HepG2 (cell line): ENCODE data around the gene FGF19. TPM values are rescaled to one million over a fixed set of nuclear protein-coding genes. Genes with fewer than 3 reads are reported as not detected.

Experiments
- AHR ChIP-seq: IDR thresholded peaks from 2 replicates; pipeline ENCODE4 v1.6.1; 2018; ENCODE audit warnings: missing genetic modification reagents, missing compliant biosample characterization
- ARNTL ChIP-seq: sonication (generic); formaldehyde crosslinking; IDR thresholded peaks from 2 replicates; pipeline ENCODE4 v1.4.0; 2020; ENCODE audit warnings: mild to moderate bottlenecking, missing genetic modification reagents
- CBFB ChIP-seq: sonication (generic); formaldehyde crosslinking; IDR thresholded peaks from 2 replicates; pipeline ENCODE4 v1.4.0; 2020; ENCODE audit warnings: missing genetic modification reagents
- CHD4 ChIP-seq: fragments of 200-600 bp; sonication (generic); IDR thresholded peaks from 2 replicates; pipeline ENCODE4 v1.7.0; 2017; ENCODE audit warnings: mild to moderate bottlenecking, low read length, borderline replicate concordance
- ERF ChIP-seq: IDR thresholded peaks from 2 replicates; pipeline ENCODE4 v1.6.1; 2018; ENCODE audit warnings: missing biosample characterization, missing genetic modification reagents
- GATAD2A ChIP-seq: IDR thresholded peaks from 2 replicates; pipeline ENCODE4 v1.6.1; 2016
- JUNB ChIP-seq: sonication (generic); formaldehyde crosslinking; IDR thresholded peaks from 2 replicates; pipeline ENCODE4 v1.8.0; 2022; ENCODE audit warnings: missing genetic modification reagents, mild to moderate bottlenecking, borderline replicate concordance
- KMT2B ChIP-seq: IDR thresholded peaks from 2 replicates; pipeline ENCODE4 v1.6.1; 2016; ENCODE audit warnings: missing genetic modification reagents, missing compliant biosample characterization
- MTA3 ChIP-seq: sonication (generic); formaldehyde crosslinking; IDR thresholded peaks from 2 replicates; pipeline ENCODE4 v1.4.0; 2020; ENCODE audit warnings: missing genetic modification reagents
- MZF1 ChIP-seq: sonication (generic); formaldehyde crosslinking; IDR thresholded peaks from 2 replicates; pipeline ENCODE4 v1.8.1; 2023; ENCODE audit warnings: mild to moderate bottlenecking, missing genetic modification reagents, borderline replicate concordance
- PITX1 ChIP-seq: sonication (generic); formaldehyde crosslinking; IDR thresholded peaks from 2 replicates; pipeline ENCODE4 v1.5.1; 2020; ENCODE audit warnings: mild to moderate bottlenecking, missing genetic modification reagents
- SKI ChIP-seq: fragments of 450-650 bp; IDR thresholded peaks from one replicate; pipeline ENCODE4 v1.6.1; 2018; ENCODE audit warnings: mild to moderate bottlenecking; ENCODE audit not compliant: partially characterized antibody
- SMYD3 ChIP-seq: sonication (generic); formaldehyde crosslinking; IDR thresholded peaks from 2 replicates; pipeline ENCODE4 v1.8.1; 2023; ENCODE audit warnings: mild to moderate bottlenecking, missing genetic modification reagents
- SP2 ChIP-seq: sonication (generic); formaldehyde crosslinking; IDR thresholded peaks from 2 replicates; pipeline ENCODE4 v1.5.1; 2020; ENCODE audit warnings: mild to moderate bottlenecking, missing genetic modification reagents
- WIZ ChIP-seq: sonication (generic); formaldehyde crosslinking; IDR thresholded peaks from 2 replicates; pipeline ENCODE4 v1.5.1; 2020; ENCODE audit warnings: mild to moderate bottlenecking, missing genetic modification reagents
- ZMAT3 ChIP-seq: sonication (generic); formaldehyde crosslinking; conservative IDR thresholded peaks from 2 replicates; pipeline ENCODE4 v1.7.0; 2021; ENCODE audit warnings: missing genetic modification reagents
- ZNF382 ChIP-seq: sonication (generic); formaldehyde crosslinking; IDR thresholded peaks from 2 replicates; pipeline ENCODE4 v1.5.0; 2020; ENCODE audit warnings: missing genetic modification reagents, mild to moderate bottlenecking, borderline replicate concordance
- ZNF605 ChIP-seq: sonication (generic); formaldehyde crosslinking; IDR thresholded peaks from 2 replicates; pipeline ENCODE4 v1.8.0; 2022; ENCODE audit warnings: mild to moderate bottlenecking, missing genetic modification reagents
- ZNF615 ChIP-seq: sonication (generic); formaldehyde crosslinking; IDR thresholded peaks from 2 replicates; pipeline ENCODE4 v1.5.0; 2020; ENCODE audit warnings: mild to moderate bottlenecking, missing genetic modification reagents, borderline replicate concordance
- ZNF746 ChIP-seq: sonication (generic); formaldehyde crosslinking; IDR thresholded peaks from 2 replicates; pipeline ENCODE4 v1.8.0; 2022; ENCODE audit warnings: mild to moderate bottlenecking, missing genetic modification reagents
- ZNF781 ChIP-seq: sonication (generic); formaldehyde crosslinking; IDR thresholded peaks from 2 replicates; pipeline ENCODE4 v1.5.1; 2020; ENCODE audit warnings: borderline replicate concordance, mild to moderate bottlenecking, missing genetic modification reagents; ENCODE audit errors: not compliant biosample characterization
- ZNF883 ChIP-seq: sonication (generic); formaldehyde crosslinking; IDR thresholded peaks from 2 replicates; pipeline ENCODE4 v1.5.1; 2020; ENCODE audit warnings: mild to moderate bottlenecking, missing genetic modification reagents; ENCODE audit errors: not compliant biosample characterization
- polyA plus RNA-seq, 8 experiments: library from polyadenylated mRNA; depleted of rRNA in 3 of 8; stranded (reverse) in 7 of 8; unstranded in 1 of 8; fragments of >200 nt; fragmentation: Illumina TruSeq in 4 of 8; extraction: Trizol in 4 of 8; gene quantifications; 2 replicates each; pipeline versions ENCODE4 v1.2.1 to v1.2.3, GENCODE V29; 2011 to 2016; ENCODE audit warnings: low read depth in 4 of 8, missing spikeins in 1 of 8, mixed read lengths in 1 of 8; ENCODE audit not compliant: insufficient read depth in 1 of 8
- total RNA-seq, 5 experiments: library from RNA; depleted of rRNA; stranded (reverse); fragments of >200 nt; fragmentation: Illumina TruSeq; extraction: Trizol; gene quantifications; 2 replicates each; pipeline ENCODE4 v1.2.3, GENCODE V29; 2016; ENCODE audit warnings: low read depth in 1 of 5
- TF ChIP-seq, protein P1 (sequence below): sonication (generic); formaldehyde crosslinking; IDR thresholded peaks from 2 replicates; pipeline ENCODE4 v1.4.0; 2020; ENCODE audit warnings: missing genetic modification reagents, mild to moderate bottlenecking, borderline replicate concordance
- TF ChIP-seq, protein P2 (sequence below): sonication (generic); formaldehyde crosslinking; IDR thresholded peaks from 2 replicates; pipeline ENCODE4 v1.5.0; 2020; ENCODE audit warnings: missing genetic modification reagents
- TF ChIP-seq, protein P3 (sequence below): sonication (generic); formaldehyde crosslinking; IDR thresholded peaks from 2 replicates; pipeline ENCODE4 v1.4.0; 2020; ENCODE audit warnings: mild to moderate bottlenecking, missing genetic modification reagents
- TF ChIP-seq, protein P4 (sequence below): sonication (generic); formaldehyde crosslinking; IDR thresholded peaks from 2 replicates; pipeline ENCODE4 v1.5.0; 2020; ENCODE audit warnings: missing genetic modification reagents, mild to moderate bottlenecking, borderline replicate concordance
- TF ChIP-seq, protein P5 (sequence below): sonication (generic); formaldehyde crosslinking; IDR thresholded peaks from 2 replicates; pipeline ENCODE4 v1.4.0; 2020; ENCODE audit warnings: missing genetic modification reagents

The FGF19 gene
- total and polyA plus RNA-seq, 2 of the 13 experiments (the other 11 are each of a cell fraction or from before 2014, with no cell fraction given) = 0.07 TPM; not detected in 1

DNA sequence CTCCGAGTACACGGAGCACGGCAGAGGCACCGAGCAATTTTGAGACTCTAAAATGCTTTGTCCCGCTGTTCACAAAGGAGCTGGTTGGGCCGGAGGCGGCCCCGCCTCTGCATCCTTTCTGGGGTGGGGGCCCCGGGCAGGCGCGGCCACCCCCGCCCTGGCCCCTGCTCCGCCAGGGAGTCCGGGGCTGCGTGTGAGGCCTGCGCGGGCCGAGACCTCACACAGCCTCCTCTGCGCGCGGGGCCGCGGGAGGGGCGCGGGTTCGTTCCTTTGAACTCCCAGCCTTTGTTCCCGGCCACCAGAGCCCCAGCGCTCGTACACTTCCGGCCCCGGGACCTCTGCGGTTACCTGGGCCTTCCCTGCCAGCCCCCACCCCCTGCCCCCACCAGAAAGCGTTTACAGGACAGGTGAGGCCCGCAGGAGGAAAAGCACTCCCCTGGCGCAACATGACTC, 1.6 kb downstream of the FGF19 start (continued):
- TF ChIP-seq ZNF382 (CRISPR knock-in tag) = no peak
- peak; percentile 92 for TF ChIP-seq CBFB
- TF ChIP-seq, protein P1, sequence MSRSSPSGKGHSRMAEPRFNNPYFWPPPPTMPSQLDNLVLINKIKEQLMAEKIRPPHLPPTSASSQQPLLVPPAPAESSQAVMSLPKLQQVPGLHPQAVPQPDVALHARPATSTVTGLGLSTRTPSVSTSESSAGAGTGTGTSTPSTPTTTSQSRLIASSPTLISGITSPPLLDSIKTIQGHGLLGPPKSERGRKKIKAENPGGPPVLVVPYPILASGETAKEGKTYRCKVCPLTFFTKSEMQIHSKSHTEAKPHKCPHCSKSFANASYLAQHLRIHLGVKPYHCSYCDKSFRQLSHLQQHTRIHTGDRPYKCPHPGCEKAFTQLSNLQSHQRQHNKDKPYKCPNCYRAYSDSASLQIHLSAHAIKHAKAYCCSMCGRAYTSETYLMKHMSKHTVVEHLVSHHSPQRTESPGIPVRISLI (CRISPR knock-in tag) = no peak
- TF ChIP-seq PITX1 (CRISPR knock-in tag) = peak; percentile 58
- TF ChIP-seq SMYD3 = no peak
- no peak for TF ChIP-seq MTA3 (CRISPR knock-in tag)
- peak; percentile 75 for TF ChIP-seq ERF
- TF ChIP-seq GATAD2A (CRISPR knock-in tag) = peak; percentile 69
- no peak for TF ChIP-seq KMT2B (CRISPR knock-in tag)
- TF ChIP-seq, protein P2, sequence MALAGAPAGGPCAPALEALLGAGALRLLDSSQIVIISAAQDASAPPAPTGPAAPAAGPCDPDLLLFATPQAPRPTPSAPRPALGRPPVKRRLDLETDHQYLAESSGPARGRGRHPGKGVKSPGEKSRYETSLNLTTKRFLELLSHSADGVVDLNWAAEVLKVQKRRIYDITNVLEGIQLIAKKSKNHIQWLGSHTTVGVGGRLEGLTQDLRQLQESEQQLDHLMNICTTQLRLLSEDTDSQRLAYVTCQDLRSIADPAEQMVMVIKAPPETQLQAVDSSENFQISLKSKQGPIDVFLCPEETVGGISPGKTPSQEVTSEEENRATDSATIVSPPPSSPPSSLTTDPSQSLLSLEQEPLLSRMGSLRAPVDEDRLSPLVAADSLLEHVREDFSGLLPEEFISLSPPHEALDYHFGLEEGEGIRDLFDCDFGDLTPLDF (CRISPR knock-in tag) = no peak
- no peak for TF ChIP-seq ZNF781 (CRISPR knock-in tag)
- no peak for TF ChIP-seq ZMAT3
- TF ChIP-seq SP2 (CRISPR knock-in tag) = no peak
- TF ChIP-seq ZNF746 (CRISPR knock-in tag) = peak; percentile 84
- no peak for TF ChIP-seq ZNF605
- TF ChIP-seq MZF1 = no peak
- no peak for TF ChIP-seq CHD4
- TF ChIP-seq ZNF883 (CRISPR knock-in tag) = no peak
- no peak for TF ChIP-seq ZNF615 (CRISPR knock-in tag)
- TF ChIP-seq AHR = peak; percentile 52; the same call in 1 of the 2 replicates
- no peak for TF ChIP-seq SKI
- TF ChIP-seq JUNB = no peak
- no peak for TF ChIP-seq ARNTL (CRISPR knock-in tag)
- TF ChIP-seq, protein P3, sequence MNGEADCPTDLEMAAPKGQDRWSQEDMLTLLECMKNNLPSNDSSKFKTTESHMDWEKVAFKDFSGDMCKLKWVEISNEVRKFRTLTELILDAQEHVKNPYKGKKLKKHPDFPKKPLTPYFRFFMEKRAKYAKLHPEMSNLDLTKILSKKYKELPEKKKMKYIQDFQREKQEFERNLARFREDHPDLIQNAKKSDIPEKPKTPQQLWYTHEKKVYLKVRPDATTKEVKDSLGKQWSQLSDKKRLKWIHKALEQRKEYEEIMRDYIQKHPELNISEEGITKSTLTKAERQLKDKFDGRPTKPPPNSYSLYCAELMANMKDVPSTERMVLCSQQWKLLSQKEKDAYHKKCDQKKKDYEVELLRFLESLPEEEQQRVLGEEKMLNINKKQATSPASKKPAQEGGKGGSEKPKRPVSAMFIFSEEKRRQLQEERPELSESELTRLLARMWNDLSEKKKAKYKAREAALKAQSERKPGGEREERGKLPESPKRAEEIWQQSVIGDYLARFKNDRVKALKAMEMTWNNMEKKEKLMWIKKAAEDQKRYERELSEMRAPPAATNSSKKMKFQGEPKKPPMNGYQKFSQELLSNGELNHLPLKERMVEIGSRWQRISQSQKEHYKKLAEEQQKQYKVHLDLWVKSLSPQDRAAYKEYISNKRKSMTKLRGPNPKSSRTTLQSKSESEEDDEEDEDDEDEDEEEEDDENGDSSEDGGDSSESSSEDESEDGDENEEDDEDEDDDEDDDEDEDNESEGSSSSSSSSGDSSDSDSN (CRISPR knock-in tag) = peak; percentile 73
- TF ChIP-seq WIZ (CRISPR knock-in tag) = no peak
- TF ChIP-seq, protein P4, sequence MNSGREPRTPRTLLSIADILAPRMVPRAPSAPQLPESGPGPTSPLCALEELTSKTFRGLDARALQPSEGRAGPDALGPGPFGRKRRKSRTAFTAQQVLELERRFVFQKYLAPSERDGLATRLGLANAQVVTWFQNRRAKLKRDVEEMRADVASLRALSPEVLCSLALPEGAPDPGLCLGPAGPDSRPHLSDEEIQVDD (CRISPR knock-in tag) = no peak
- TF ChIP-seq, protein P5, sequence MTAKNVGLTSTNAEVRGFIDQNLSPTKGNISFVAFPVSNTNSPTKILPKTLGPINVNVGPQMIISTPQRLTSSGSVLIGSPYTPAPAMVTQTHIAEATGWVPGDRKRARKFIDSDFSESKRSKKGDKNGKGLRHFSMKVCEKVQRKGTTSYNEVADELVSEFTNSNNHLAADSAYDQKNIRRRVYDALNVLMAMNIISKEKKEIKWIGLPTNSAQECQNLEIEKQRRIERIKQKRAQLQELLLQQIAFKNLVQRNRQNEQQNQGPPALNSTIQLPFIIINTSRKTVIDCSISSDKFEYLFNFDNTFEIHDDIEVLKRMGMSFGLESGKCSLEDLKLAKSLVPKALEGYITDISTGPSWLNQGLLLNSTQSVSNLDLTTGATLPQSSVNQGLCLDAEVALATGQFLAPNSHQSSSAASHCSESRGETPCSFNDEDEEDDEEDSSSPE (CRISPR knock-in tag) = no peak
